ENCODE data around the gene IL18RAP. TPM values are rescaled to one million over a fixed set of nuclear protein-coding genes. Genes with fewer than 3 reads are reported as not detected.

The IL18RAP gene
- total and polyA plus RNA-seq, 2 donors, result 3.0 to 3.7 TPM

GRCh38 chr2:102463160-102463559 is 40.2 kb downstream of the IL18RAP start:
- H3K36me3 ChIP-seq (ENCODE audit: control insufficient read depth in 2 of 2, insufficient read depth in 2 of 2, low read length in 1 of 2), result no peaks in the 10 kb centered on the region
- H3K9me3 ChIP-seq (ENCODE audit: control insufficient read depth in 2 of 2, insufficient read depth in 1 of 2, low read length in 1 of 2), result no peaks in the 10 kb centered on the region
- no peak overlapping the region for H3K4me3 ChIP-seq (ENCODE audit: low read length in 2 of 2)
- H3K27me3 ChIP-seq (ENCODE audit: control insufficient read depth in 2 of 2, insufficient read depth in 1 of 2, low read length in 1 of 2), result no peaks in the 10 kb centered on the region
- H3K4me1 ChIP-seq (ENCODE audit: control insufficient read depth in 2 of 2, insufficient read depth in 2 of 2, low read length in 2 of 2), result no peaks in the 10 kb centered on the region
- DNase-seq (ENCODE audit: low read depth in 6 of 9, low spot score in 9 of 9), result no peak
- no peak overlapping the region for H3K27ac ChIP-seq (ENCODE audit: low read depth in 1 of 2, low read length in 1 of 2)
- 98% methylated on average over 5 of the region's 5 CpGs for WGBS

- Histone ChIP-seq H3K4me1 (ENCODE audit: control insufficient read depth in 2 of 2, insufficient read depth in 2 of 2, low read length in 2 of 2) (no peaks in the 10 kb centered on the region), H3K36me3 (ENCODE audit: control insufficient read depth in 2 of 2, insufficient read depth in 2 of 2, low read length in 1 of 2) (no peaks in the 10 kb centered on the region), H3K27ac (ENCODE audit: low read depth in 1 of 2, low read length in 1 of 2) (no peak overlapping the region), H3K9me3 (ENCODE audit: control insufficient read depth in 2 of 2, insufficient read depth in 1 of 2, low read length in 1 of 2) (no peaks in the 10 kb centered on the region), H3K4me3 (ENCODE audit: low read length in 2 of 2) (no peak overlapping the region), H3K27me3 (ENCODE audit: control insufficient read depth in 2 of 2, insufficient read depth in 1 of 2, low read length in 1 of 2) (no peaks in the 10 kb centered on the region)
- DNase-seq (ENCODE audit: low read depth in 6 of 9, low spot score in 9 of 9), result no peak
- WGBS, result 87% methylated on average over 1 of the region's 1 CpG
Measured at GRCh38 chr2:102470168-102470567, 47.2 kb downstream of the IL18RAP start.

GRCh38 chr2:102473020-102473419 is 50.1 kb downstream of the IL18RAP start, which contains the start of gene SLC9A4:
Gene SLC9A4 (plus strand): TSS chr2:102473226. CDS start chr2:102473760, 534 bp downstream.
- no peaks in the 10 kb centered on the region for H3K4me1 ChIP-seq (ENCODE audit: control insufficient read depth in 2 of 2, insufficient read depth in 2 of 2, low read length in 2 of 2)
- no peaks in the 10 kb centered on the region for H3K36me3 ChIP-seq (ENCODE audit: control insufficient read depth in 2 of 2, insufficient read depth in 2 of 2, low read length in 1 of 2)
- no peak within 1 kb of the TSS for H3K27ac ChIP-seq (ENCODE audit: low read depth in 1 of 2, low read length in 1 of 2)
- peak in 8 of 9 donors; percentile 8 to 62 (median 36) for DNase-seq (ENCODE audit: low read depth in 6 of 9, low spot score in 9 of 9)
- WGBS, result 13% methylated on average over 3 of the region's 3 CpGs
- no peaks in the 10 kb centered on the region for H3K9me3 ChIP-seq (ENCODE audit: control insufficient read depth in 2 of 2, insufficient read depth in 1 of 2, low read length in 1 of 2)
- no peak within 1 kb of the TSS for H3K4me3 ChIP-seq (ENCODE audit: low read length in 2 of 2)
- H3K27me3 ChIP-seq (ENCODE audit: control insufficient read depth in 2 of 2, insufficient read depth in 1 of 2, low read length in 1 of 2), result no peaks in the 10 kb centered on the region

- H3K4me1 ChIP-seq (ENCODE audit: control insufficient read depth in 2 of 2, insufficient read depth in 2 of 2, low read length in 2 of 2), result no peaks in the 10 kb centered on the region
- DNase-seq (ENCODE audit: low read depth in 6 of 9, low spot score in 9 of 9), result no peak
- H3K27ac ChIP-seq (ENCODE audit: low read depth in 1 of 2, low read length in 1 of 2), result no peak overlapping the region
- no peaks in the 10 kb centered on the region for H3K9me3 ChIP-seq (ENCODE audit: control insufficient read depth in 2 of 2, insufficient read depth in 1 of 2, low read length in 1 of 2)
- WGBS, result 90% methylated on average over 3 of the region's 3 CpGs
- H3K27me3 ChIP-seq (ENCODE audit: control insufficient read depth in 2 of 2, insufficient read depth in 1 of 2, low read length in 1 of 2), result no peaks in the 10 kb centered on the region
- no peak overlapping the region for H3K4me3 ChIP-seq (ENCODE audit: low read length in 2 of 2)
- H3K36me3 ChIP-seq (ENCODE audit: control insufficient read depth in 2 of 2, insufficient read depth in 2 of 2, low read length in 1 of 2), result no peaks in the 10 kb centered on the region
Measured at GRCh38 chr2:102473631-102474030, 50.7 kb downstream of the IL18RAP start.

- Histone ChIP-seq H3K4me1 (ENCODE audit: control insufficient read depth in 2 of 2, insufficient read depth in 2 of 2, low read length in 2 of 2) (no peaks in the 10 kb centered on the region), H3K4me3 (ENCODE audit: low read length in 2 of 2) (no peak overlapping the region), H3K36me3 (ENCODE audit: control insufficient read depth in 2 of 2, insufficient read depth in 2 of 2, low read length in 1 of 2) (no peaks in the 10 kb centered on the region), H3K27me3 (ENCODE audit: control insufficient read depth in 2 of 2, insufficient read depth in 1 of 2, low read length in 1 of 2) (no peaks in the 10 kb centered on the region), H3K9me3 (ENCODE audit: control insufficient read depth in 2 of 2, insufficient read depth in 1 of 2, low read length in 1 of 2) (no peaks in the 10 kb centered on the region), H3K27ac (ENCODE audit: low read depth in 1 of 2, low read length in 1 of 2) (no peak overlapping the region)
- DNase-seq (ENCODE audit: low read depth in 6 of 9, low spot score in 9 of 9), result no peak
Measured at GRCh38 chr2:102474785-102475184, 51.8 kb downstream of the IL18RAP start.

GRCh38 chr2:102478686-102479470 is 55.9 kb downstream of the IL18RAP start:
- H3K36me3 ChIP-seq (ENCODE audit: control insufficient read depth in 2 of 2, insufficient read depth in 2 of 2, low read length in 1 of 2), result no peaks in the 10 kb centered on the region
- 95% methylated on average over 36 of the region's 36 CpGs for WGBS
- H3K27ac ChIP-seq (ENCODE audit: low read depth in 1 of 2, low read length in 1 of 2), result no peak overlapping the region
- H3K4me3 ChIP-seq (ENCODE audit: low read length in 2 of 2), result no peak overlapping the region
- DNase-seq (ENCODE audit: low read depth in 6 of 9, low spot score in 9 of 9), result no peak
- H3K9me3 ChIP-seq (ENCODE audit: control insufficient read depth in 2 of 2, insufficient read depth in 1 of 2, low read length in 1 of 2), result no peaks in the 10 kb centered on the region
- no peaks in the 10 kb centered on the region for H3K4me1 ChIP-seq (ENCODE audit: control insufficient read depth in 2 of 2, insufficient read depth in 2 of 2, low read length in 2 of 2)
- no peaks in the 10 kb centered on the region for H3K27me3 ChIP-seq (ENCODE audit: control insufficient read depth in 2 of 2, insufficient read depth in 1 of 2, low read length in 1 of 2)

- DNase-seq (ENCODE audit: low read depth in 6 of 9, low spot score in 9 of 9), result no peak
- Histone ChIP-seq H3K4me1 (ENCODE audit: control insufficient read depth in 2 of 2, insufficient read depth in 2 of 2, low read length in 2 of 2) (no peaks in the 10 kb centered on the region), H3K4me3 (ENCODE audit: low read length in 2 of 2) (no peak overlapping the region), H3K9me3 (ENCODE audit: control insufficient read depth in 2 of 2, insufficient read depth in 1 of 2, low read length in 1 of 2) (no peaks in the 10 kb centered on the region), H3K27me3 (ENCODE audit: control insufficient read depth in 2 of 2, insufficient read depth in 1 of 2, low read length in 1 of 2) (no peaks in the 10 kb centered on the region), H3K27ac (ENCODE audit: low read depth in 1 of 2, low read length in 1 of 2) (no peak overlapping the region), H3K36me3 (ENCODE audit: control insufficient read depth in 2 of 2, insufficient read depth in 2 of 2, low read length in 1 of 2) (no peaks in the 10 kb centered on the region)
- 94% methylated on average over 11 of the region's 11 CpGs for WGBS
Measured at GRCh38 chr2:102480285-102481195, 57.6 kb downstream of the IL18RAP start.

- no peak for DNase-seq (ENCODE audit: low read depth in 6 of 9, low spot score in 9 of 9)
- Histone ChIP-seq H3K36me3 (ENCODE audit: control insufficient read depth in 2 of 2, insufficient read depth in 2 of 2, low read length in 1 of 2) (no peaks in the 10 kb centered on the region), H3K27ac (ENCODE audit: low read depth in 1 of 2, low read length in 1 of 2) (no peak overlapping the region), H3K27me3 (ENCODE audit: control insufficient read depth in 2 of 2, insufficient read depth in 1 of 2, low read length in 1 of 2) (no peaks in the 10 kb centered on the region), H3K4me1 (ENCODE audit: control insufficient read depth in 2 of 2, insufficient read depth in 2 of 2, low read length in 2 of 2) (peaks cover 0 to 2% of the 10 kb centered on the region in 2 donors), H3K4me3 (ENCODE audit: low read length in 2 of 2) (no peak overlapping the region), H3K9me3 (ENCODE audit: control insufficient read depth in 2 of 2, insufficient read depth in 1 of 2, low read length in 1 of 2) (no peaks in the 10 kb centered on the region)
- 84% methylated on average over 7 of the region's 7 CpGs for WGBS
Measured at GRCh38 chr2:102481931-102482330, 59.0 kb downstream of the IL18RAP start.

GRCh38 chr2:102483086-102483485 is 60.1 kb downstream of the IL18RAP start:
- H3K4me3 ChIP-seq (ENCODE audit: low read length in 2 of 2), result no peak overlapping the region
- no peaks in the 10 kb centered on the region for H3K36me3 ChIP-seq (ENCODE audit: control insufficient read depth in 2 of 2, insufficient read depth in 2 of 2, low read length in 1 of 2)
- no peaks in the 10 kb centered on the region for H3K9me3 ChIP-seq (ENCODE audit: control insufficient read depth in 2 of 2, insufficient read depth in 1 of 2, low read length in 1 of 2)
- 98% methylated on average over 6 of the region's 6 CpGs for WGBS
- H3K27me3 ChIP-seq (ENCODE audit: control insufficient read depth in 2 of 2, insufficient read depth in 1 of 2, low read length in 1 of 2), result no peaks in the 10 kb centered on the region
- peaks cover 0 to 7% of the 10 kb centered on the region in 2 donors for H3K4me1 ChIP-seq (ENCODE audit: control insufficient read depth in 2 of 2, insufficient read depth in 2 of 2, low read length in 2 of 2)
- no peak overlapping the region for H3K27ac ChIP-seq (ENCODE audit: low read depth in 1 of 2, low read length in 1 of 2)
- DNase-seq (ENCODE audit: low read depth in 6 of 9, low spot score in 9 of 9), result no peak
